Endothelial cell of umbilical vein (primary cell): Measurements from ENCODE around the gene TOX2. TPM values are rescaled to one million over a fixed set of nuclear protein-coding genes. Genes with fewer than 3 reads are reported as not detected.

ENCODE experiments used
- BruUV-seq: library from RNA; stranded (reverse); fragments of 400-500 nt; replicated peaks from 2 replicates; lab custom pipeline; 2021; lab: Mats Ljungman, UMichigan
- CTCF ChIA-PET: fragments of 300-600, 350-600 bp; sonication (Branson Sonifier 250); formaldehyde crosslinking; loops from one replicate; lab custom pipeline; 2021; ENCODE audit warnings: antibody characterized with exemption, inconsistent platforms; lab: Charles Lee
- POLR2A ChIA-PET: fragments of 300-600, 350-600 bp; sonication (Branson Sonifier 250); formaldehyde crosslinking; loops from one replicate; lab custom pipeline; 2021; ENCODE audit warnings: antibody characterized with exemption, inconsistent platforms; lab: Charles Lee
- DNase-seq: peaks from one replicate; pipeline ENCODE4 v3.0.0-alpha.2; 2011; ENCODE audit warnings: low read depth, low spot score
- FAIRE-seq: peaks from 2 replicates; lab custom pipeline; 2011; peaks lifted over from hg19 to GRCh38; lab: Jason Lieb, UNC
- H2AFZ ChIP-seq: 2 replicates; pipeline ENCODE4 v1.6.0; 2012; ENCODE audit warnings: low read depth, low read length, control low read depth, inconsistent platforms
- H3K27ac ChIP-seq: 2 replicates; pipeline ENCODE4 v1.5.1; 2011; ENCODE audit warnings: low read depth, mild to moderate bottlenecking, control low read depth, low read length, moderate library complexity; ENCODE audit not compliant: insufficient read depth
- H3K27me3 ChIP-seq, 2 experiments: 2 replicates each; pipeline versions ENCODE4 v1.6.0 to v1.6.1; 2011; ENCODE audit warnings: low read length in 2 of 2, mixed read lengths in 1 of 2; ENCODE audit not compliant: control insufficient read depth in 2 of 2, insufficient read depth in 2 of 2
- H3K36me3 ChIP-seq, 2 experiments: 2 replicates in 1 of 2; 3 replicates in 1 of 2; pipeline ENCODE4 v1.5.1; 2011; ENCODE audit warnings: low read length in 2 of 2, mild to moderate bottlenecking in 1 of 2, moderate library complexity in 1 of 2; ENCODE audit not compliant: control insufficient read depth in 2 of 2, insufficient read depth in 2 of 2; ENCODE audit errors: extremely low read depth in 1 of 2
- H3K4me1 ChIP-seq: 3 replicates; pipeline ENCODE4 v1.5.1; 2011; ENCODE audit warnings: mild to moderate bottlenecking, low read length; ENCODE audit not compliant: control insufficient read depth, insufficient read depth; ENCODE audit errors: extremely low read depth
- H3K4me2 ChIP-seq: 2 replicates; pipeline ENCODE4 v1.6.1; 2011; ENCODE audit warnings: low read length, control low read depth, mixed read lengths; ENCODE audit not compliant: insufficient read depth
- H3K4me3 ChIP-seq, 3 experiments: fragments of 200-600 bp in 1 of 3; sonication (generic), shearing (Covaris generic) in 1 of 3; replicated peaks in 1 of 3; 2 replicates each; pipeline ENCODE4 v1.5.1; 2011 to 2016; ENCODE audit warnings: control low read depth in 3 of 3, low read length in 3 of 3, mild to moderate bottlenecking in 2 of 3, inconsistent platforms in 1 of 3, low read depth in 1 of 3, moderate library complexity in 1 of 3; ENCODE audit not compliant: insufficient read depth in 1 of 3
- H3K79me2 ChIP-seq: 2 replicates; pipeline ENCODE4 v1.6.0; 2012; ENCODE audit warnings: low read length, inconsistent platforms; ENCODE audit not compliant: control insufficient read depth, insufficient read depth
- H3K9ac ChIP-seq: replicated peaks from 2 replicates; pipeline ENCODE3; 2011; ENCODE audit warnings: low read length, control low read depth; ENCODE audit not compliant: insufficient read depth; ENCODE audit errors: extremely low read depth
- H3K9me1 ChIP-seq: replicated peaks from 3 replicates; pipeline ENCODE4 v1.6.0; 2011; ENCODE audit warnings: mild to moderate bottlenecking, low read length; ENCODE audit not compliant: control insufficient read depth, insufficient read depth; ENCODE audit errors: extremely low read depth
- H3K9me3 ChIP-seq: replicated peaks from 2 replicates; pipeline ENCODE4 v1.5.1; 2012; ENCODE audit warnings: low read length, inconsistent platforms; ENCODE audit not compliant: control insufficient read depth, insufficient read depth
- H4K20me1 ChIP-seq: replicated peaks from 2 replicates; pipeline ENCODE3; 2011; ENCODE audit warnings: mild to moderate bottlenecking, low read length; ENCODE audit not compliant: control insufficient read depth, insufficient read depth; ENCODE audit errors: extremely low read depth
- CTCF ChIP-seq, 2 donors: IDR thresholded peaks; 1 replicate in 1 of 2; 2 replicates in 1 of 2; pipeline ENCODE4 v1.5.1; 2011; ENCODE audit warnings: low read length in 2 of 2, mild to moderate bottlenecking in 2 of 2, moderate library complexity in 2 of 2, control low read depth in 1 of 2, inconsistent platforms in 1 of 2, low read depth in 1 of 2; ENCODE audit not compliant: insufficient read depth in 1 of 2; ENCODE audit errors: extremely low read depth in 1 of 2
- EZH2 ChIP-seq: IDR thresholded peaks from 2 replicates; pipeline ENCODE4 v1.6.1; 2012; ENCODE audit warnings: borderline replicate concordance, low read depth, mild to moderate bottlenecking, moderate library complexity, low read length, inconsistent platforms; ENCODE audit not compliant: severe bottlenecking
- FOS ChIP-seq: IDR thresholded peaks from 2 replicates; pipeline ENCODE4 v1.6.1; 2011; ENCODE audit warnings: mild to moderate bottlenecking, low read length, moderate library complexity, borderline replicate concordance; ENCODE audit not compliant: insufficient read depth
- JUN ChIP-seq: IDR thresholded peaks from 2 replicates; pipeline ENCODE4 v1.6.1; 2011; ENCODE audit warnings: borderline replicate concordance, low read depth; ENCODE audit not compliant: insufficient read length, insufficient read depth
- MYC ChIP-seq: IDR thresholded peaks from one replicate; pipeline ENCODE4 v1.6.1; 2011; ENCODE audit warnings: mild to moderate bottlenecking, low read depth, low read length
- dilution Hi-C: fragments of 300-500 bp; cut with MboI; formaldehyde crosslinking; loops from one replicate; pipeline ENCODE4 v1.15.0; 2019; ENCODE audit warnings: low sequenced_read_pairs; ENCODE audit not compliant: extremely low pct_ligation_motif_present
- intact Hi-C: fragments of 100-400 bp; cut with micrococcal nuclease; formaldehyde crosslinking; loops from one replicate; pipeline ENCODE4 v1.10.0; 2022
- polyA plus RNA-seq, 4 experiments: library from polyadenylated mRNA; depleted of rRNA in 3 of 4; stranded (reverse) in 3 of 4; unstranded in 1 of 4; fragments of >200 nt; gene quantifications; 2 replicates each; pipeline versions ENCODE4 v1.2.1 to v1.2.3, GENCODE V29; 2011 to 2012; ENCODE audit warnings: missing spikeins in 1 of 4
- total RNA-seq: library from RNA; stranded (reverse); gene quantifications from 2 replicates; pipeline ENCODE4 v1.2.3, GENCODE V29; 2021

TOX2 gene
- total and polyA plus RNA-seq, 2 donors (not counting 3 experiments of a cell fraction or from before 2014, with no cell fraction given): 7.0 to 18.6 TPM

GRCh38 chr20:43920797-43921196, 6.1 kb downstream of the TOX2 start:
- no TSS peak for BruUV-seq
- TF ChIP-seq CTCF (IDR thresholded peaks at IDR 0.05; ENCODE audit: extremely low read depth in 1 of 2, insufficient read depth in 1 of 2, low read depth in 1 of 2, low read length in 2 of 2) (no peak), FOS (no peak), EZH2 (no peak), JUN (no peak), MYC (no peak)
- H3K9ac ChIP-seq: no peak overlapping the region
- no peak overlapping the region for H3K27ac ChIP-seq
- H3K4me1 ChIP-seq: no peaks in the 10 kb centered on the region
- CTCF ChIA-PET: interaction anchor here (0.9 kb wide), 1 partner anchor 10 kb away, joined by 4 read pairs; no protein-coding TSS in a partner anchor
- H3K9me1 ChIP-seq: no peaks in the 10 kb centered on the region
- no peaks in the 10 kb centered on the region for H3K9me3 ChIP-seq
- no peak overlapping the region for H3K4me2 ChIP-seq
- FAIRE-seq: no peak
- no peak overlapping the region for H2AFZ ChIP-seq
- no peaks in the 10 kb centered on the region for H4K20me1 ChIP-seq
- dilution Hi-C loops (loop anchor here (25.0 kb wide), 1 partner anchor 158 kb away; no protein-coding TSS in a partner anchor), intact Hi-C loops (no loop called here)
- H3K36me3 ChIP-seq: no peaks in the 10 kb centered on the region
- H3K27me3 ChIP-seq: peaks cover 4 to 9% of the 10 kb centered on the region in 2 experiments
- no peak for DNase-seq
- POLR2A ChIA-PET: no interaction called here
- H3K79me2 ChIP-seq: no peaks in the 10 kb centered on the region
- H3K4me3 ChIP-seq: no peak overlapping the region
